Neural progenitor cell (in vitro differentiated cells): ENCODE data around the gene CD99L2.

ENCODE experiments used
- EZH2 ChIP-seq: fragments of 200-600 bp; sonication (generic); IDR thresholded peaks from 2 replicates; pipeline ENCODE4 v1.6.1; 2017; ENCODE audit warnings: antibody characterized with exemption, mild to moderate bottlenecking, moderate library complexity
- EZH2phosphoT487 ChIP-seq: fragments of 200-600 bp; sonication (generic); IDR thresholded peaks from 2 replicates; pipeline ENCODE4 v1.6.1; 2017; ENCODE audit warnings: antibody characterized with exemption
- TF ChIP-seq, protein P1 (sequence below): fragments of 200-600 bp; sonication (generic); IDR thresholded peaks from 2 replicates; pipeline ENCODE4 v1.5.1; 2017; ENCODE audit warnings: antibody characterized with exemption, mild to moderate bottlenecking

DNA sequence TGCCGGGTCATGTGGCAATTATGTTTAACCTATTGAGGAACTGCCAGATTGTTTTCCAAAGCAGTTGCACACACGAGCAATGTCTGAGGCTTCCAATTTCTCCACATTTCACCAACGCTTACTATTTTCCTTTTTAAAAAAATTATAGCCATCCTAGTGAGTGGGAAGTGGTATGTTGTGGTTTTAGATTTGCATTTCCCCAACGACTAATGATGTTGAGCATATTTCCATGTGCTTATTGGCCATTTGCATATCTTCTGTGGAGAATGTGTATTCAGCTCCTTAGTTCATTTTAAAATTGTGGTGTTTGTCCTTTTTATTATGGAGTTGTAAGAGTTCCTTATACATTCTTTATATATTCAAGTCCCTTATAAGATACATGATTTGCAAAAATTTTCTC lies 145.1 kb downstream of the CD99L2 start:
- TF ChIP-seq, protein P1, sequence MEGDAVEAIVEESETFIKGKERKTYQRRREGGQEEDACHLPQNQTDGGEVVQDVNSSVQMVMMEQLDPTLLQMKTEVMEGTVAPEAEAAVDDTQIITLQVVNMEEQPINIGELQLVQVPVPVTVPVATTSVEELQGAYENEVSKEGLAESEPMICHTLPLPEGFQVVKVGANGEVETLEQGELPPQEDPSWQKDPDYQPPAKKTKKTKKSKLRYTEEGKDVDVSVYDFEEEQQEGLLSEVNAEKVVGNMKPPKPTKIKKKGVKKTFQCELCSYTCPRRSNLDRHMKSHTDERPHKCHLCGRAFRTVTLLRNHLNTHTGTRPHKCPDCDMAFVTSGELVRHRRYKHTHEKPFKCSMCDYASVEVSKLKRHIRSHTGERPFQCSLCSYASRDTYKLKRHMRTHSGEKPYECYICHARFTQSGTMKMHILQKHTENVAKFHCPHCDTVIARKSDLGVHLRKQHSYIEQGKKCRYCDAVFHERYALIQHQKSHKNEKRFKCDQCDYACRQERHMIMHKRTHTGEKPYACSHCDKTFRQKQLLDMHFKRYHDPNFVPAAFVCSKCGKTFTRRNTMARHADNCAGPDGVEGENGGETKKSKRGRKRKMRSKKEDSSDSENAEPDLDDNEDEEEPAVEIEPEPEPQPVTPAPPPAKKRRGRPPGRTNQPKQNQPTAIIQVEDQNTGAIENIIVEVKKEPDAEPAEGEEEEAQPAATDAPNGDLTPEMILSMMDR: no peak
- TF ChIP-seq EZH2phosphoT487 (no peak), EZH2 (no peak)
